H1 (cell line): ENCODE measurements around the gene INAFM2. TPM values are rescaled to one million over a fixed set of nuclear protein-coding genes. Genes with fewer than 3 reads are reported as not detected.

ENCODE experiments used
- CTCF ChIA-PET: fragments of 300-600 bp; sonication (Branson Sonifier 250); formaldehyde crosslinking; loops from one replicate; lab custom pipeline; 2021; ENCODE audit not compliant: partially characterized antibody; lab: Charles Lee
- POLR2A ChIA-PET: fragments of 300-600 bp; sonication (Branson Sonifier 250); formaldehyde crosslinking; loops from one replicate; lab custom pipeline; 2021; ENCODE audit warnings: inconsistent platforms; ENCODE audit not compliant: partially characterized antibody; lab: Charles Lee
- DNase-seq, 2 experiments: peaks; one replicate each; pipeline versions ENCODE4 v3.0.0 to v3.0.0-alpha.2; 2010 to 2022; ENCODE audit warnings: low spot score in 2 of 2, low read depth in 1 of 2, mixed read lengths in 1 of 2
- FAIRE-seq: peaks from 2 replicates; lab custom pipeline; 2011; peaks lifted over from hg19 to GRCh38; lab: Jason Lieb, UNC
- H2AFZ ChIP-seq: 2 replicates; pipeline ENCODE4 v1.8.1; 2012; ENCODE audit warnings: low read length, inconsistent platforms
- H2AK5ac ChIP-seq: 2 replicates; pipeline ENCODE4 v1.6.1; 2013; ENCODE audit warnings: low read depth, low read length
- H2BK120ac ChIP-seq: replicated peaks from 2 replicates; pipeline ENCODE3; 2013; ENCODE audit warnings: low read depth, low read length, inconsistent platforms
- H2BK12ac ChIP-seq: 2 replicates; pipeline ENCODE4 v1.6.1; 2013; ENCODE audit warnings: low read depth, low read length
- H2BK15ac ChIP-seq: 2 replicates; pipeline ENCODE4 v1.6.1; 2013; ENCODE audit warnings: low read length
- H2BK20ac ChIP-seq: 2 replicates; pipeline ENCODE4 v1.6.1; 2013; ENCODE audit warnings: low read length
- H2BK5ac ChIP-seq: 2 replicates; pipeline ENCODE4 v1.6.1; 2013; ENCODE audit warnings: low read depth, low read length
- H3K14ac ChIP-seq: 2 replicates; pipeline ENCODE4 v1.6.1; 2013; ENCODE audit warnings: inconsistent platforms; ENCODE audit not compliant: insufficient read length
- H3K18ac ChIP-seq: 2 replicates; pipeline ENCODE4 v1.6.1; 2013; ENCODE audit warnings: low read length; ENCODE audit errors: extremely low read depth
- H3K23ac ChIP-seq: 2 replicates; pipeline ENCODE4 v1.6.1; 2013; ENCODE audit warnings: inconsistent platforms; ENCODE audit not compliant: insufficient read length
- H3K23me2 ChIP-seq: 2 replicates; pipeline ENCODE4 v1.6.1; 2013; ENCODE audit warnings: low read depth, low read length
- H3K27ac ChIP-seq: 2 replicates; pipeline ENCODE4 v1.6.1; 2011; ENCODE audit warnings: low read depth, low read length, inconsistent platforms
- H3K27me3 ChIP-seq, 4 experiments: replicated peaks in 1 of 4; 1 replicate in 1 of 4; 2 replicates in 3 of 4; pipeline versions ENCODE4 v1.6.1 to v1.8.1; 2011 to 2013; ENCODE audit warnings: low read length in 3 of 4, mild to moderate bottlenecking in 3 of 4, inconsistent platforms in 2 of 4, mixed read lengths in 2 of 4, moderate library complexity in 1 of 4; ENCODE audit not compliant: control insufficient read depth in 3 of 4, insufficient read depth in 3 of 4; ENCODE audit errors: extremely low read depth in 1 of 4
- H3K36me3 ChIP-seq, 4 experiments: 2 replicates each; pipeline versions ENCODE4 v1.6.1 to v1.8.1; 2011 to 2013; ENCODE audit warnings: mild to moderate bottlenecking in 4 of 4, low read length in 3 of 4, moderate library complexity in 2 of 4, control low read depth in 1 of 4, inconsistent platforms in 1 of 4; ENCODE audit not compliant: insufficient read depth in 4 of 4, control insufficient read depth in 2 of 4
- H3K4ac ChIP-seq: replicated peaks from 2 replicates; pipeline ENCODE3; 2013; ENCODE audit warnings: low read length, low read depth, mixed read lengths, inconsistent platforms; ENCODE audit not compliant: insufficient read length
- H3K4me1 ChIP-seq, 4 experiments: replicated peaks in 1 of 4; 1 replicate in 1 of 4; 2 replicates in 3 of 4; pipeline versions ENCODE4 v1.6.1 to v1.8.1; 2011 to 2013; ENCODE audit warnings: low read length in 3 of 4, inconsistent platforms in 2 of 4, mixed read lengths in 1 of 4; ENCODE audit not compliant: insufficient read depth in 4 of 4, control insufficient read depth in 3 of 4
- H3K4me2 ChIP-seq, 2 experiments: 2 replicates each; pipeline versions ENCODE4 v1.6.1 to v1.8.1; 2011 to 2013; ENCODE audit warnings: low read depth in 2 of 2, low read length in 2 of 2, control low read depth in 1 of 2, inconsistent platforms in 1 of 2, mild to moderate bottlenecking in 1 of 2; ENCODE audit not compliant: insufficient read depth in 1 of 2
- H3K4me3 ChIP-seq, 4 experiments: fragments of 200-600, 300-600 bp in 1 of 4; sonication (generic), shearing (Covaris generic), sonication (Bioruptor Twin) in 1 of 4; 2 replicates each; pipeline versions ENCODE4 v1.5.1 to v1.8.1; 2011 to 2016; ENCODE audit warnings: low read length in 4 of 4, low read depth in 3 of 4, control low read depth in 2 of 4, inconsistent platforms in 2 of 4, mild to moderate bottlenecking in 2 of 4, mixed read lengths in 1 of 4, moderate library complexity in 1 of 4; ENCODE audit not compliant: insufficient read depth in 2 of 4; ENCODE audit errors: extremely low read depth in 1 of 4
- H3K56ac ChIP-seq: replicated peaks from 2 replicates; pipeline ENCODE3; 2013; ENCODE audit warnings: low read depth, mild to moderate bottlenecking, mixed read lengths, low read length, inconsistent platforms; ENCODE audit not compliant: insufficient read length
- H3K79me1 ChIP-seq: 2 replicates; pipeline ENCODE4 v1.6.1; 2013; ENCODE audit warnings: low read depth, low read length, control low read depth
- H3K79me2 ChIP-seq, 2 experiments: 2 replicates each; pipeline versions ENCODE4 v1.6.1 to v1.8.1; 2012 to 2013; ENCODE audit warnings: low read length in 2 of 2, mild to moderate bottlenecking in 2 of 2, inconsistent platforms in 1 of 2; ENCODE audit not compliant: insufficient read depth in 2 of 2, control insufficient read depth in 1 of 2
- H3K9ac ChIP-seq, 4 experiments: replicated peaks in 1 of 4; 1 replicate in 1 of 4; 2 replicates in 3 of 4; pipeline versions ENCODE4 v1.6.1 to v1.8.1; 2011 to 2013; ENCODE audit warnings: low read depth in 3 of 4, low read length in 3 of 4, control low read depth in 2 of 4, mild to moderate bottlenecking in 2 of 4, moderate library complexity in 2 of 4, inconsistent platforms in 1 of 4; ENCODE audit errors: extremely low read depth in 1 of 4
- H3K9me3 ChIP-seq, 2 experiments: 2 replicates each; pipeline versions ENCODE4 v1.6.1 to v1.8.1; 2012 to 2013; ENCODE audit warnings: mild to moderate bottlenecking in 2 of 2, moderate library complexity in 2 of 2, control low read depth in 1 of 2, inconsistent platforms in 1 of 2, low read depth in 1 of 2, low read length in 1 of 2, mixed read lengths in 1 of 2; ENCODE audit not compliant: insufficient read depth in 2 of 2
- H4K20me1 ChIP-seq, 2 experiments: replicated peaks in 1 of 2; 2 replicates each; pipeline versions ENCODE3 to v1.8.1; 2011 to 2013; ENCODE audit warnings: inconsistent platforms in 2 of 2, low read length in 2 of 2, mild to moderate bottlenecking in 1 of 2; ENCODE audit not compliant: insufficient read depth in 2 of 2, control insufficient read depth in 1 of 2
- H4K5ac ChIP-seq: 2 replicates; pipeline ENCODE4 v1.6.1; 2013; ENCODE audit warnings: low read length, low read depth, mixed read lengths, inconsistent platforms; ENCODE audit not compliant: insufficient read length
- H4K8ac ChIP-seq: 2 replicates; pipeline ENCODE4 v1.8.0; 2013; ENCODE audit warnings: mild to moderate bottlenecking, moderate library complexity, low read length, inconsistent platforms; ENCODE audit not compliant: insufficient read depth; ENCODE audit errors: extremely low read depth
- H4K91ac ChIP-seq: replicated peaks from 2 replicates; pipeline ENCODE3; 2013; ENCODE audit warnings: low read length, mixed read lengths, inconsistent platforms; ENCODE audit not compliant: insufficient read length
- ATF2 ChIP-seq: IDR thresholded peaks from 2 replicates; pipeline ENCODE4 v1.6.1; 2012; ENCODE audit warnings: low read length, inconsistent platforms
- EGR1 ChIP-seq: IDR thresholded peaks from 2 replicates; pipeline ENCODE4 v1.6.1; 2011; ENCODE audit warnings: low read depth, low read length, borderline replicate concordance
- HDAC2 ChIP-seq, 2 experiments: fragments of 300-600 bp in 1 of 2; sonication (generic) in 1 of 2; IDR thresholded peaks; 2 replicates each; pipeline ENCODE4 v1.6.1; 2011 to 2012; ENCODE audit warnings: low read depth in 2 of 2, low read length in 2 of 2, mild to moderate bottlenecking in 2 of 2, moderate library complexity in 2 of 2, borderline replicate concordance in 1 of 2, inconsistent platforms in 1 of 2
- SIN3A ChIP-seq, 2 experiments: IDR thresholded peaks in 1 of 2; conservative IDR thresholded peaks in 1 of 2; 2 replicates each; pipeline ENCODE4 v1.6.1; 2011 to 2012; ENCODE audit warnings: low read length in 2 of 2, improper control_type of control experiment in 1 of 2, low read depth in 1 of 2, mild to moderate bottlenecking in 1 of 2
- SP4 ChIP-seq: IDR thresholded peaks from 2 replicates; pipeline ENCODE4 v1.6.1; 2012; ENCODE audit warnings: low read length, inconsistent platforms
- ZNF274 ChIP-seq: IDR thresholded peaks from 2 replicates; pipeline ENCODE4 v1.7.0; 2012; ENCODE audit warnings: low read length, borderline replicate concordance; ENCODE audit errors: extremely low read depth
- WGBS, 2 experiments: shearing (Covaris generic) in 1 of 2; methylation state at CpG; one replicate each; pipeline versions ENCODE4 v1.1.6 to v1.1.7; 2013 to 2015; ENCODE audit warnings: low lambda C conversion rate in 2 of 2, mixed read lengths in 2 of 2, inconsistent platforms in 1 of 2, low coverage in 1 of 2, missing lambda C conversion rate in 1 of 2; ENCODE audit not compliant: insufficient replicate concordance in 2 of 2, insufficient coverage in 1 of 2, insufficient read length in 1 of 2; ENCODE audit errors: extremely low coverage in 1 of 2, missing lambda C conversion rate in 1 of 2; 5-methylcytosine and 5-hydroxymethylcytosine counted together
- polyA plus RNA-seq, 7 experiments: library from polyadenylated mRNA; depleted of rRNA in 3 of 7; stranded (reverse) in 5 of 7; unstranded in 2 of 7; fragments of >200 nt in 5 of 7; fragments of 200-250 nt in 2 of 7; gene quantifications; 1 replicate in 5 of 7; 2 replicates in 1 of 7; 4 replicates in 1 of 7; pipeline versions ENCODE4 v1.2.1 to v1.2.3, GENCODE V29; 2011 to 2013; ENCODE audit warnings: missing spikeins in 2 of 7, mixed read lengths in 2 of 7
- total RNA-seq: library from RNA; stranded (reverse); fragmentation: NEBNext Ultra II Directional; extraction: Animal tissue kit (Norgen Biotek cat#: 25700); gene quantifications from 2 replicates; pipeline ENCODE4 v1.2.1, GENCODE V29; 2021

The INAFM2 gene
- total and polyA plus RNA-seq, 2 of the 8 experiments (the other 6 are each of a cell fraction or from before 2014, with no cell fraction given), result 15.3 to 35.1 TPM

- no peaks in the 10 kb centered on the region for H3K36me3 ChIP-seq
- H3K79me2 ChIP-seq, result no peaks in the 10 kb centered on the region
- no peak for FAIRE-seq
- H2AFZ ChIP-seq, result no peak overlapping the region
- no peak overlapping the region for H3K4me2 ChIP-seq
- H4K8ac ChIP-seq, result no peak overlapping the region
- WGBS, 2 experiments, result 72% methylated on average over 8 of the region's 8 CpGs; no CpG with 5 or more reads in 1 of the 2 experiments
- no peak overlapping the region for H3K4me3 ChIP-seq
- H3K4ac ChIP-seq, result no peak overlapping the region
- H3K23me2 ChIP-seq, result no peaks in the 10 kb centered on the region; the same call in 1 of the 2 replicates
- no peaks in the 10 kb centered on the region for H3K79me1 ChIP-seq
- H2BK5ac ChIP-seq, result no peak overlapping the region
- no peak overlapping the region for H4K5ac ChIP-seq
- no peak overlapping the region for H3K23ac ChIP-seq
- H3K27me3 ChIP-seq, result peaks cover 0 to 6% (median 0%) of the 10 kb centered on the region in 4 experiments; a peak in 3 of 7 replicates
- CTCF ChIA-PET, result interaction anchor here (0.5 to 23.9 kb wide), 25 partner anchors 8 to 218 kb away, joined by 3 to 584 read pairs (median 10); partner anchors contain the start of genes ANKRD63, CCDC9B, INAFM2 and PAK6
- no peaks in the 10 kb centered on the region for H3K9me3 ChIP-seq
- no peak overlapping the region for H3K14ac ChIP-seq
- no peak overlapping the region for H4K91ac ChIP-seq
- no peak for DNase-seq
- no peak overlapping the region for H3K9ac ChIP-seq
- H4K20me1 ChIP-seq, result peaks cover 1 to 4% of the 10 kb centered on the region in 2 experiments
- no peak overlapping the region for H3K27ac ChIP-seq
- no peak overlapping the region for H2BK120ac ChIP-seq
- H3K4me1 ChIP-seq, result peaks cover 0 to 29% (median 21%) of the 10 kb centered on the region in 4 experiments; a peak in 6 of 7 replicates
- POLR2A ChIA-PET, result interaction anchor here (0.8 to 6.0 kb wide), 9 partner anchors 14 to 111 kb away, joined by 3 to 29 read pairs (median 9); partner anchors contain the start of genes ANKRD63 and INAFM2
- H2AK5ac ChIP-seq, result no peak overlapping the region
- peak overlapping the region; percentile 31; the same call in 1 of the 2 replicates for H2BK15ac ChIP-seq
- H3K18ac ChIP-seq, result no peak overlapping the region
- peak overlapping the region; percentile 75; the same call in 1 of the 2 replicates for H2BK12ac ChIP-seq
- TF ChIP-seq ATF2, result no peak
- no peak for TF ChIP-seq SIN3A (conservative IDR thresholded peaks at IDR 0.05 in 1 of 2, IDR thresholded peaks at IDR 0.05 in 1 of 2; ENCODE audit: low read depth in 1 of 2, low read length in 2 of 2)
- no peak for TF ChIP-seq ZNF274
- TF ChIP-seq SP4, result no peak
- TF ChIP-seq EGR1, result no peak
- no peak for TF ChIP-seq HDAC2 (IDR thresholded peaks at IDR 0.05; ENCODE audit: borderline replicate concordance in 1 of 2, low read depth in 2 of 2, low read length in 2 of 2)
- TF ChIP-seq, all 59 proteins: peak for 0
- peak overlapping the region; percentile 93; the same call in 1 of the 2 replicates for H2BK20ac ChIP-seq
- no peak overlapping the region for H3K56ac ChIP-seq
These were observed 14.1 kb upstream of the INAFM2 start for GRCh38 chr15:40309344-40309862.
